ENCODE results near the gene HSPA9.

HSPA9 gene

GRCh38 chr5:138575194-138576015, at the start of gene HSPA9:
Gene HSPA9 (minus strand): TSS chr5:138575401. CDS start chr5:138575318, 83 bp downstream.
- in situ Hi-C loops (cut with HindIII; ENCODE audit: low sequenced_read_pairs): no loop called here

DNA sequence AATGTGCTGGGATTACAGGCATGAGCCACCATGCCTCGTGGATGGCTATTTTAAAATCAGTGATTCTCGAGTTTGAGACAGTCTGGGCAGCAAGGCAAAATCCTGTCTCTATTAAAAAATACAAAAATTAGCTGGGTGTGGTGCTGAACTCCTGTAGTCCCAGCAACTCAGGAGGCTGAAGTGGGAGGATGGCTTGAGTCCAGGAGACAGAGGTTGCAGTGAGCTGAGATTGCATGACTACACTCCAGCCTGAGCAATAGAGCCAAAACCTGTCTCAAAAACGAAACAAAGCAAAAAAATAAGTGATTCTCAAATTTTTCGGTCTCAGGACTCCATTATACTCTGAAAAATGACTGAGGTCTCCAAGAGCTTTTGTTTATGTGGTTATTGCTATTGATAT, 47.9 kb upstream of the HSPA9 start:
- in situ Hi-C loops (cut with HindIII; ENCODE audit: low sequenced_read_pairs): no loop called here

DNA sequence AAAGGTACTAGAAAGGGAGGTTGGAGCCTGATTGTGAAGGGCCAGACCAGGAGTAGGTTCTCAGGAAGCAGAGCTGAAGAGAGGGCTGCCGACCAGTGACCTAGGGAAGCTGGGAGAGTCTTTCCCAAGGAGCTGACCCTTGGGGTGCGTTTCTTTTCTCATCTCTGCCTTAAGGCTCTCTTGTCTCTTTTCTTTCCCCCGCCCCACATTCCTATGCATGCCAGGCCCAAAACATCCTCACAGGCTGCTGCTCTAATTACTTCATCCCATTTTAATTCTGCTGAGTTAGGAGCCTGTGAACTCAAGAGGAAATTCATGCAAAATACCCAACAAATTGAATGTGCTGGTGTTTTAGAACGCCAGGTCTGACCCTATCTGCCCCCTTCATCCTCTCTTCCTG, 46.9 kb upstream of the HSPA9 start:
- in situ Hi-C loops (cut with HindIII; ENCODE audit: low sequenced_read_pairs): no loop called here

GRCh38 chr5:138620663-138621224, 45.5 kb upstream of the HSPA9 start:
- in situ Hi-C loops (cut with HindIII; ENCODE audit: low sequenced_read_pairs): no loop called here

DNA sequence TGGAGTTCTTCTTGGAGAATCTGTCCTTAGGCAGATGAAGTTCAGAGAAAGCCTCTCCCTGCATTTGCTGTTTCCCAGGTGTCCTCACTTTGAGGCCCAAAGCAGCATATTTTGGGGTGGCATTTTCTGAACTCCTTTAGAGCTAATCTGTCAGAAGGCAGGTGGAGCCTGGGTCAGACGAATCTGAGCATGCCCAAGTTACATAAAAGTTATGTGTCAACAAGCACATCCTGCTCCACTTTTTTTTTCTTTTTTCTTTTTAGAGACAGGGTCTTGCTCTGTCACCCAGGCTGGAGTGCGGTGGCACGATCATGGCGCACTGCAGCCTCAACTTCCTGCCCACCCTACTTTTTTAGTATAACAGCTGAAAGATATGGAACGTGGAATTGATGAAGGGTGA, 41.3 kb upstream of the HSPA9 start:
- in situ Hi-C loops (cut with HindIII; ENCODE audit: low sequenced_read_pairs): no loop called here

- in situ Hi-C loops (cut with HindIII; ENCODE audit: low sequenced_read_pairs): no loop called here
Observed at GRCh38 chr5:138615461-138615860, 40.3 kb upstream of the HSPA9 start.

DNA sequence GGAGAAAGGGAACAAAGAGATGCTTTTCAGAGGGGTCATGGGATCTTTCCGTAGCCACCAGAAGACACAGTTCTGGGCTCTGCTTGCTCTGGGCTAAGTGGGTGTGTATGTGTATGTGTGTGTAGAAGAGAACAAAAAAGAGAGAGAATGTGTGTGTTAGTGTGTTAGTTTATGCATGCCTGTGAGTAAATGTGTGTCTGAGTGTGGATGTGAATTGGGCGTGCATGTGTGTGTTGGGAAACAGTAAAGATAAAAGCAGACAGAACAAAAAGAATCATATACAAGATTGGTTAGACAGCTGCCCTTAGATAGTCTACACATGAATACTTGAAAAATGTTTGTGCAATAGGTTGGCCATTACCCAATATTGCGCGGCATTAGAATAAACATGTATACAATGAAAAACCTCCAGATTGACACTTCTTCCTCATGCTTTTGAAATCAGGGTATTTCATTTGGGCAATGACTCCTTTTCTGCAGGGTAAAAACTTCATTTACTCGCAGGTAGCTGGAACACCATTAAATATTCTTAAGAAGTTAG, 36.5 kb upstream of the HSPA9 start:
- in situ Hi-C loops (cut with HindIII; ENCODE audit: low sequenced_read_pairs): no loop called here

GRCh38 chr5:138610918-138611677, 35.9 kb upstream of the HSPA9 start:
- in situ Hi-C loops (cut with HindIII; ENCODE audit: low sequenced_read_pairs): no loop called here

DNA sequence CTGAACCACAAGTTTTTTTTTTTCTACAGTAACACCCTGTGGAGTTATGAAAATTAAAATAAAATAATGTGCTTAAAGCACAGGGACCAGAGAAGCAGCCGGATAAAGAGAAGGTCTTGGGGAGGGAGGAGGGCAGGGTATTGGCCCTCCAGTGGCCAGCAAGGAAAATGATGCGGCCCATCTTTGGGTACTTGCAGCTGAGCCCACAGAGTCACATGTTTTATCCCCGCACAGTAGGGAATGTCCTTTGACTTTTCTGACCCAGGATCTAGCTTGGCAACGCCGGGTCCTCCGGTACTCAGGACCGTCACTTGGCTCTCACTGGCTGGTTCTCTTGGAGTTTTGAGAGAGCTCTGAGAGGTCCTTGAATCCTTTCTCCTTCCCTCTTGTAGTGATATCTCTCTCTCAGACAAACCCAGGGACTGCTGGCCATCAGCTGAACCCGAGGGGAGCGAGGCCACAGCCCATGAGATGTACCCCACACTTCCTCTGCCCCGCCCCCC, 35.3 kb upstream of the HSPA9 start:
- in situ Hi-C loops (cut with HindIII; ENCODE audit: low sequenced_read_pairs): no loop called here

DNA sequence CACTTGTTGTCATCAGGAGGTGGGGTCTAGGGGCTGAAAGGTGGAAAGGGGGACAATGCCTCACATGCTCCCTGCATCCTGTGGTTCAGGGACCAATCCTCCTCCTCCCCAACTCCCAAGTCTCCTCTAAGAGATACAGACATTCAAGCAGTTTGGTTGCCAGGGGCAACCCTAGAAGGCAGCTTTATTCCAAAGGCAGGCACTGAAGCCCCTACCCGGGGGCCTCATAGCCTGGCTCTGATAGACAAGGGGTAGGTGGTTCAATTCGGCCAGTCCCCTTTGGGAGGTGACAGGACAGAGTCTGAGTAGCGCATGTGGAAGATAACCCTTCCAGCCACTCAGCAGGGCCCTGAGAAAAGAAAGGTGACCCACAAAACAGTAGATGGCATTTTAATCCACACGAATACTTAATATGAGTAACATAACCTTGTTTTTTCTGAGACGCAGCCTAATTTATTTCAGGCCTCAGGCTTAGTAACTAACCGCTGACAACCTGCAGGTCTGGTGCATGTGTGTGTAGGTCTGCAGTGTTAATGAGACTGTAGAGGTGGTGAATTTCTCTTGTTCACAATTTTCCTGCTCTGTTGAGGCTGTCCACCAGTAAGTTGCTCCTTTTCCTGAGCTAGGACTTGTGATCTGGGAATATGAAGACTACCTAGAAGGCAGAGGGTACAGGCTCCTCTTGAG, 31.3 kb upstream of the HSPA9 start:
- in situ Hi-C loops (cut with HindIII; ENCODE audit: low sequenced_read_pairs): no loop called here

DNA sequence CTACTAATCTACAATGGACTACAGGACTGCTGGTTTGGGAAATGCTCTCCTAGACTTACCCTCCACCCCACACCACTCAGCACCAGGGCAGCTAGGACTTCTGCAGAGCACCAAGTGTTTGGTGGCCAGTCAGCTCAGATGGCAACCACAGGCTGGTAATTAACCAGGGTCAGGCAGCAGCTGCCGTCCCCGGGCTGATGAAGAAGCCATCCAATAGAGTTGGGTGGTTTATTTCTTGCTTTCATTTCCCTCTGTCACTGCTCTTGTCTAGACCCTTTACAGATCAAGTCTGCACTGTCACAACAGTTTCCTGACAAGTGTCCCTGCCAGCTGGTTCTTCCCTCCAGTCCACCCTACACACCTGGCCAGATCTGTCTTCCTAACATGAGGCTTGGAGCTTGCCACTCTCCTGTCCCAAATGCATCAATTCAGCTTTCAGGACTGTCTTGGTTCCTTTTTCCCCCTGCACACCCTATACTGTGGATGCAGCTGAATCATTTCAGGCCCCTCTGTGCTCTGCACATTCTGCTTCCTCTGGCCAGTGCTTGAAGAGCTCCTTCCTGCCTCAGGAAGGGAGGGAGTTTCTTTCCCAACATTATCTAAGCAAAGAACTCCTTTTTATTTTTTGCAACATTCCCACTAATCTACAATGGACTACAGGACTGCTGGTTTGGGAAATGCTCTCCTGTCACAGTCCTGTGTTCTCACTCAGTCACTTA, 30.2 kb upstream of the HSPA9 start:
- in situ Hi-C loops (cut with HindIII; ENCODE audit: low sequenced_read_pairs): no loop called here

DNA sequence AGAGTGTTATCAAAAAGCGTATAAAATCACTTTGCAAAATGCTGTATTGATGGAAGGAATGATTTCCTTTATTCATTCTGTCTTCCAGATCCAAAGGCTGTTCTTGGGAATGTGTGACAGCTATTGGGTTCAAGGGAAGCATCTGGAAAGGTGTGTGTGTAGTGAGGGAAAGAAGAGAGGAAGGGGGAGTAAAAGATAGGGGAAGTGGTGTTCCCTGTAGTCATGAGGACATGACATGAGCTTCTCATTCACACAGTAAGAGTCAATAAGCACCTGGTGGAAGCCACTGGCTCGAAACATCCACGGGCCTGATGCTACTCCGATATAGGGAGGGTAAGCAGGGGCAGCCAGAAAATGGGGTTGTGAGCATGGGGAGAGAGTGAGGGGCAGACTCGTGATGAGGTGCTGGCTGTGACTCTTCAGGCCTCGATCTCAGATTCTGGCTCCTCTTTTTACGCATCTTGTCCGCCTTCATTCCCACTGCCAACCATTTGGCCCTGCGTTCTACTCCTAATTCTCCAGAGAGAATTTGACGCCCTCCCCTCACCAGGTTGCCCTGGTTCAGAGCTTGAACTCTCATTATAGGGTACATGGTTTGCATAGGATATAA, 29.1 kb upstream of the HSPA9 start:
- in situ Hi-C loops (cut with HindIII; ENCODE audit: low sequenced_read_pairs): no loop called here

GRCh38 chr5:138603249-138603920, 28.2 kb upstream of the HSPA9 start:
- in situ Hi-C loops (cut with HindIII; ENCODE audit: low sequenced_read_pairs): no loop called here

GRCh38 chr5:138602371-138603000, 27.3 kb upstream of the HSPA9 start:
- in situ Hi-C loops (cut with HindIII; ENCODE audit: low sequenced_read_pairs): no loop called here

GRCh38 chr5:138601444-138601843, 26.2 kb upstream of the HSPA9 start:
- in situ Hi-C loops (cut with HindIII; ENCODE audit: low sequenced_read_pairs): no loop called here

DNA sequence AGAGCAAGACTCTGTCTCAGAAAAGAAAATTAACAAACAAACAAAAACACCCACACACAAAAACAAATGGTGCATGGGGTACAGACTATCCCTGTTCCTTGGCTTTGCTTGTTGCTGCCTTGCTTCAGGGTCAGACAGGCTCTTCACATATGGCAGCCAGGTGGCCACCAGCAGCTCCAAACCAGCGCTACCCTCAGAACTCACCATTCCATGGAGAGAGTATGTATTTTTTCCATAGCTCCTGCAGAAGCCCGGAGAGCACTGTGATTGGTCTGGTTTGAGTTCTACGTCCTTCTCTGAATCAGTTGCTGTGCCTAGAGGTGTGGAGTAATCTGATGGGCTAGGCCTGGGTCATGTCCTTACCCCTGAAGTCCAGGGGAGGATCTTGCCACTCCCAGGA, 25.2 kb upstream of the HSPA9 start:
- in situ Hi-C loops (cut with HindIII; ENCODE audit: low sequenced_read_pairs): no loop called here

DNA sequence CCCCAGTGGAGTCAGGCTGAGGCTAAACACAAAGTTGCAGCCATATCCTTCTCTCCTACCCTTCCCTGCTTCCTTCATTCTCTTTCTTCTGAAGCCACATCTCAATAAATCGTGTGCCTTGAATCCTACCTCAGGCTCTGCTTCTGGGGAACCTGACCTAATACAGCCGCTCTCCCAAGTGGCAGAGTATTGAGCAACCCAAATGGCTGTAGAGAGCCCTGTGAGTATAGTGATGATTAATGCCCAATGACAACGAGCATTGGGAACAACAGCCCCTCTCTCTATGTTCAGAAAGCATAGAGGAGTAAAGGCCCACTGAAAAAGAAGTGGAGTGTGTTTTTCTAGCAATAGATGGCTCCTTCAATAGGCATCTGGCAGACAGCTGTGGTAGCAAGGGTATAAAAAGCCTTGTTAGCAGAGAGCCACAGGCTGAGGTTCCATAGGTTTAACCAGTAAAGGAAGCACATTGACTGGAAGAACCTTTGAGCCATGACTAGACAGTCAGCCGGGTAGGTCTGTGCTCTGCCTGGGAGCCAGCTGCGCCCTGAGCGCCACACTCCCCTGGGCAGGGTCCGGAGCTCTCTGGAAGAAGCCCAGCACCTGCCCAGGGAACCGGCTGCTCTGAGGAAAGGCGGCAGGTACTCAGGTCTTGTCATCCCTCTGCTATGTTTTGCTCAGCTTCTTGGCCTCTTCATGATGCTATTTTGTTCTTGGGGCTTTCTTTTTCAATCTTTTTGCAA, 22.6 kb upstream of the HSPA9 start:
- in situ Hi-C loops (cut with HindIII; ENCODE audit: low sequenced_read_pairs): no loop called here
